CD14-positive monocyte (primary cell): ENCODE measurements around the gene PEAK1. TPM values are rescaled to one million over a fixed set of nuclear protein-coding genes. Genes with fewer than 3 reads are reported as not detected.
"Not testable (repeated sequence)": the region's sequence is repeated elsewhere in the genome, so short reads cannot be mapped to it uniquely, and the experiment has no call there.

ENCODE experiments used
- DNase-seq, 3 donors: peaks; one replicate each; pipeline ENCODE4 v3.0.0-alpha.2; 2011 to 2022
- H2AFZ ChIP-seq: 2 replicates; pipeline ENCODE4 v1.6.0; 2012; ENCODE audit warnings: mild to moderate bottlenecking, low read depth, low read length, inconsistent platforms; ENCODE audit not compliant: insufficient read depth, poor library complexity, severe bottlenecking
- H3K27ac ChIP-seq, 2 donors: 1 replicate in 1 of 2; 2 replicates in 1 of 2; pipeline ENCODE4 v1.5.1; 2012 to 2013; ENCODE audit warnings: low read length in 2 of 2, control low read depth in 1 of 2, inconsistent platforms in 1 of 2, low read depth in 1 of 2, mild to moderate bottlenecking in 1 of 2
- H3K27me3 ChIP-seq, 2 donors: one replicate each; pipeline versions ENCODE4 v1.6.0 to v1.6.1; 2011 to 2013; ENCODE audit warnings: low read length in 2 of 2; ENCODE audit not compliant: control insufficient read depth in 2 of 2, insufficient read depth in 2 of 2
- H3K36me3 ChIP-seq, 2 donors: replicated peaks in 1 of 2; 1 replicate in 1 of 2; 2 replicates in 1 of 2; pipeline versions ENCODE4 v1.5.1 to v1.6.1; 2012 to 2013; ENCODE audit warnings: low read length in 2 of 2, control low read depth in 1 of 2, inconsistent platforms in 1 of 2, mild to moderate bottlenecking in 1 of 2; ENCODE audit not compliant: insufficient read depth in 2 of 2, control insufficient read depth in 1 of 2
- H3K4me1 ChIP-seq, 2 donors: 1 replicate in 1 of 2; 2 replicates in 1 of 2; pipeline versions ENCODE4 v1.5.1 to v1.6.1; 2012 to 2013; ENCODE audit warnings: low read length in 2 of 2, control low read depth in 1 of 2, inconsistent platforms in 1 of 2, mild to moderate bottlenecking in 1 of 2, moderate library complexity in 1 of 2; ENCODE audit not compliant: insufficient read depth in 2 of 2, control insufficient read depth in 1 of 2
- H3K4me2 ChIP-seq: replicated peaks from 2 replicates; pipeline ENCODE3; 2012; ENCODE audit warnings: low read length, moderate library complexity, mild to moderate bottlenecking; ENCODE audit not compliant: poor library complexity, severe bottlenecking; ENCODE audit errors: extremely low read depth
- H3K4me3 ChIP-seq, 3 experiments: fragments of 200-600 bp in 1 of 3; sonication (generic) in 1 of 3; replicated peaks in 1 of 3; 1 replicate in 2 of 3; 2 replicates in 1 of 3; pipeline ENCODE4 v1.5.1; 2011 to 2013; ENCODE audit warnings: low read length in 3 of 3, mild to moderate bottlenecking in 3 of 3, control low read depth in 2 of 3, low read depth in 2 of 3, inconsistent platforms in 1 of 3, moderate library complexity in 1 of 3
- H3K79me2 ChIP-seq: 2 replicates; pipeline ENCODE4 v1.6.0; 2012; ENCODE audit warnings: mild to moderate bottlenecking, control low read depth, inconsistent platforms, low read length, moderate library complexity; ENCODE audit not compliant: insufficient read depth
- H3K9ac ChIP-seq: 2 replicates; pipeline ENCODE4 v1.6.0; 2017; ENCODE audit warnings: low read length, mild to moderate bottlenecking; ENCODE audit not compliant: insufficient read depth, poor library complexity, severe bottlenecking
- H3K9me3 ChIP-seq, 2 donors: replicated peaks in 1 of 2; 1 replicate in 1 of 2; 2 replicates in 1 of 2; pipeline versions ENCODE4 v1.5.1 to v1.6.1; 2012 to 2013; ENCODE audit warnings: low read length in 2 of 2, control low read depth in 1 of 2; ENCODE audit not compliant: control insufficient read depth in 1 of 2, insufficient read depth in 1 of 2
- H4K20me1 ChIP-seq: 2 replicates; pipeline ENCODE4 v1.6.0; 2012; ENCODE audit warnings: mild to moderate bottlenecking, low read length, control low read depth, moderate library complexity; ENCODE audit not compliant: insufficient read depth
- H3K27ac Mint-ChIP-seq, 7 donors: one replicate each; pipeline ENCODE4 v1.8.0; 2020; ENCODE audit warnings: mild to moderate bottlenecking in 7 of 7, mixed read lengths in 7 of 7, moderate library complexity in 6 of 7, inconsistent platforms in 2 of 7
- H3K27me3 Mint-ChIP-seq, 3 donors: one replicate each; pipeline ENCODE4 v1.8.0; 2021 to 2022; ENCODE audit warnings: low read depth in 3 of 3, mild to moderate bottlenecking in 3 of 3, mixed read lengths in 3 of 3, moderate library complexity in 3 of 3, inconsistent platforms in 1 of 3
- H3K36me3 Mint-ChIP-seq, 2 donors: one replicate each; pipeline ENCODE4 v1.8.0; 2020; ENCODE audit warnings: mixed read lengths in 2 of 2, inconsistent platforms in 1 of 2, mild to moderate bottlenecking in 1 of 2
- H3K4me1 Mint-ChIP-seq: one replicate; pipeline ENCODE4 v1.8.0; 2020; ENCODE audit warnings: mild to moderate bottlenecking, mixed read lengths
- H3K4me3 Mint-ChIP-seq, 2 donors: one replicate each; pipeline ENCODE4 v1.8.0; 2020; ENCODE audit warnings: mild to moderate bottlenecking in 2 of 2, mixed read lengths in 2 of 2, moderate library complexity in 1 of 2
- H3K9me3 Mint-ChIP-seq, 7 donors: one replicate each; pipeline ENCODE4 v1.8.0; 2020 to 2022; ENCODE audit warnings: mixed read lengths in 7 of 7, mild to moderate bottlenecking in 6 of 7, moderate library complexity in 6 of 7, inconsistent platforms in 2 of 7
- WGBS: methylation state at CpG from one replicate; pipeline ENCODE4 v1.1.5; 2013; ENCODE audit warnings: missing lambda C conversion rate; ENCODE audit not compliant: insufficient coverage; 5-methylcytosine and 5-hydroxymethylcytosine counted together
- intact Hi-C, 2 donors: fragments of 100-400 bp; cut with micrococcal nuclease; formaldehyde crosslinking; loops; one replicate each; pipeline versions ENCODE4 v1.15.0 to v1.15.1; 2023
- polyA plus RNA-seq, 3 donors: library from polyadenylated mRNA; depleted of rRNA in 1 of 3; unstranded in 2 of 3; stranded (reverse) in 1 of 3; fragments of 300-500 nt in 2 of 3; fragments of >200 nt in 1 of 3; fragmentation: Illumina TruSeq in 2 of 3; gene quantifications; 1 replicate in 2 of 3; 2 replicates in 1 of 3; pipeline ENCODE4 v1.2.3, GENCODE V29; 2012 to 2021
- TF ChIP-seq, protein P1 (sequence below): fragments of 200-600 bp; IDR thresholded peaks from one replicate; pipeline ENCODE4 v1.8.0; 2022; ENCODE audit warnings: antibody characterized with exemption, mild to moderate bottlenecking

The PEAK1 gene
- polyA plus RNA-seq, 3 donors = 0.85 to 8.7 (median 1.1) TPM

DNA sequence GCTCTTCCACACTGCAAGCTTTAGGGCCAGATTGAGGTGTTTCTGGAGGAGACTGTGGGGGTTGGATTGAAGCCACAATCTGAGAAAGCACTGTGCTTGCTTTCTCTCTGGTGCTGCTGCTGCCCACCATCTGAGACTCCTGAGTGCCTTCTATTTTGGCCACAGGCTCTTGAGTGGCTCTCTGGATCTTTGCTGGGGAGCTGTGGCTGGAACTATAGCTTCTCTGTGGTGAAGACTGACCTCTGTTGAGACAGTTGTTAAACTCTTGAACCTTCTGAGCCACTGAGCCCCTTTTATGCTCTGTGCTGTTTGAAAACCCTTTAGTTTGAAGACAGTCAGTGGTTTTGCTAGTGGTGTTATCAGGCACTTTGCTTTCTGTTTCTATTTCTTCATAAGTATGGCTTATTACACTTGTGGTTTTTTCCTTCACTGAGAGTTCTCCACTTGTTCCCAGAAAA lies 240.3 kb downstream of the PEAK1 start:
- Mint-ChIP-seq H3K9me3 (no peaks in the 10 kb centered on the region), H3K4me3 (no peak overlapping the region), H3K36me3 (peaks cover 8 to 11% of the 10 kb centered on the region in 2 donors), H3K27ac (peak overlapping the region in 6 of 7 donors; percentile 41 to 85 (median 59)), H3K4me1 (peaks cover 37% of the 10 kb centered on the region), H3K27me3 (peaks cover 0 to 1% (median 0%) of the 10 kb centered on the region in 3 donors)
- Histone ChIP-seq H2AFZ (peak overlapping the region; percentile 31), H3K4me3 (peak overlapping the region in 1 of 3 experiments; percentile 30), H4K20me1 (no peaks in the 10 kb centered on the region), H3K4me2 (no peak overlapping the region), H3K9me3 (no peaks in the 10 kb centered on the region), H3K36me3 (no peaks in the 10 kb centered on the region), H3K9ac (no peak overlapping the region), H3K79me2 (no peaks in the 10 kb centered on the region), H3K27ac (peak overlapping the region in 1 of 2 donors; percentile 68), H3K27me3 (no peaks in the 10 kb centered on the region), H3K4me1 (peaks cover 30 to 34% of the 10 kb centered on the region in 2 donors)
- DNase-seq = peak in 1 of 3 donors; percentile 5
- intact Hi-C loops = no loop called here
- TF ChIP-seq, protein P1, sequence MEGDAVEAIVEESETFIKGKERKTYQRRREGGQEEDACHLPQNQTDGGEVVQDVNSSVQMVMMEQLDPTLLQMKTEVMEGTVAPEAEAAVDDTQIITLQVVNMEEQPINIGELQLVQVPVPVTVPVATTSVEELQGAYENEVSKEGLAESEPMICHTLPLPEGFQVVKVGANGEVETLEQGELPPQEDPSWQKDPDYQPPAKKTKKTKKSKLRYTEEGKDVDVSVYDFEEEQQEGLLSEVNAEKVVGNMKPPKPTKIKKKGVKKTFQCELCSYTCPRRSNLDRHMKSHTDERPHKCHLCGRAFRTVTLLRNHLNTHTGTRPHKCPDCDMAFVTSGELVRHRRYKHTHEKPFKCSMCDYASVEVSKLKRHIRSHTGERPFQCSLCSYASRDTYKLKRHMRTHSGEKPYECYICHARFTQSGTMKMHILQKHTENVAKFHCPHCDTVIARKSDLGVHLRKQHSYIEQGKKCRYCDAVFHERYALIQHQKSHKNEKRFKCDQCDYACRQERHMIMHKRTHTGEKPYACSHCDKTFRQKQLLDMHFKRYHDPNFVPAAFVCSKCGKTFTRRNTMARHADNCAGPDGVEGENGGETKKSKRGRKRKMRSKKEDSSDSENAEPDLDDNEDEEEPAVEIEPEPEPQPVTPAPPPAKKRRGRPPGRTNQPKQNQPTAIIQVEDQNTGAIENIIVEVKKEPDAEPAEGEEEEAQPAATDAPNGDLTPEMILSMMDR = no peak

DNA sequence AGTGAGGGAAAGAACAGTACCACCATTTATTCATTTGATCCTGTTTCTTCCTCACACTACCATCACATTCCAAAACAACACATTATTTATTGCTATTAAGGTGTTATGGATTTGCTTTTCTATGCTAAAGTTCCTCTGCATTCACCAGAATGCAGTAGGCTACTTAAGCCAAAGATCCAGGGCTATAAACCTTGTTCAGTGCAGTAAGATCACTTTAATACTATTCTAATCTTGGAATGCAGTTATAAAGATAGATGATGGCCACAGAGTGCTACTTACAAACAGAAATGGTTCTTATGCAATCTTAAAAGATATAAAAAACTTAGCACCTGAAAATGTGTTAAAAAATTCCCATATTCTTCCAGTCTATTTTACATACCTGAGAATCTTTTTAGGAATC lies 241.5 kb downstream of the PEAK1 start:
- H3K36me3 ChIP-seq = no peaks in the 10 kb centered on the region
- no peaks in the 10 kb centered on the region for H3K9me3 ChIP-seq
- H2AFZ ChIP-seq = no peak overlapping the region
- H3K9ac ChIP-seq = no peak overlapping the region
- no peak for DNase-seq
- no peak overlapping the region for H3K4me2 ChIP-seq
- H3K4me1 ChIP-seq = peaks cover 30 to 34% of the 10 kb centered on the region in 2 donors
- Mint-ChIP-seq H3K4me1 (peaks cover 37% of the 10 kb centered on the region), H3K27me3 (peaks cover 0 to 1% (median 0%) of the 10 kb centered on the region in 3 donors), H3K27ac (peak overlapping the region in 1 of 7 donors; percentile 20), H3K9me3 (no peaks in the 10 kb centered on the region), H3K4me3 (no peak overlapping the region), H3K36me3 (peaks cover 8 to 11% of the 10 kb centered on the region in 2 donors)
- H4K20me1 ChIP-seq = no peaks in the 10 kb centered on the region
- no peak overlapping the region for H3K27ac ChIP-seq
- intact Hi-C loops = no loop called here
- no peaks in the 10 kb centered on the region for H3K27me3 ChIP-seq
- TF ChIP-seq, protein P1 = no peak
- no peaks in the 10 kb centered on the region for H3K79me2 ChIP-seq
- no peak overlapping the region for H3K4me3 ChIP-seq

DNA sequence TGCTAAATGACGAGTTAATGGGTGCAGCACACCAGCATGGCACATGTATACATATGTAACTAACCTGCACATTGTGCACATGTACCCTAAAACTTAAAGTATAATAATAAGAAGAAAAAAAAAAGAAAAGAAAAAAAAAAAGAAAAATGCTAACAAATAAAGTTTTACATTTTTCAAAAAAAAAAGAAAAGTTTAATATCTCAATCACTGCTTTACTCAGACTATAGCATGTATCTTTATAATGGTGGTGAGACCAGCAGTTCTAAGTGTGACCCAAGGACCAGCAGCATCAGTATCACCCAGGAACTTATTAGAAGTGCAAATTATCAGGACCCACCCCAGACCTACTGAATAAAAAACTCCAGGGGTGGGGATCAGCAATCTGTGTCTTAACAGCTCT lies 243.8 kb downstream of the PEAK1 start:
- H3K36me3 ChIP-seq, H2AFZ ChIP-seq, H3K27ac ChIP-seq, H3K79me2 ChIP-seq, H3K9ac ChIP-seq, H3K27me3 Mint-ChIP-seq, H4K20me1 ChIP-seq, intact Hi-C loops, H3K4me3 ChIP-seq, H3K9me3 Mint-ChIP-seq, H3K27ac Mint-ChIP-seq, H3K4me3 Mint-ChIP-seq, DNase-seq, H3K27me3 ChIP-seq, H3K9me3 ChIP-seq, H3K4me2 ChIP-seq: not testable (repeated sequence)
- Mint-ChIP-seq H3K4me1 (peaks cover 23% of the 10 kb centered on the region), H3K36me3 (peaks cover 8 to 11% of the 10 kb centered on the region in 2 donors)
- WGBS = no CpG with 5 or more reads among the region's 1 CpG
- peaks cover 18 to 20% of the 10 kb centered on the region in 2 donors for H3K4me1 ChIP-seq
